Endothelial cell of umbilical vein (primary cell): ENCODE measurements around the gene MTMR11. TPM values are rescaled to one million over a fixed set of nuclear protein-coding genes. Genes with fewer than 3 reads are reported as not detected.

Source experiments
- BruUV-seq: library from RNA; stranded (reverse); fragments of 400-500 nt; replicated peaks from 2 replicates; lab custom pipeline; 2021; lab: Mats Ljungman, UMichigan
- CTCF ChIA-PET: fragments of 300-600, 350-600 bp; sonication (Branson Sonifier 250); formaldehyde crosslinking; loops from one replicate; lab custom pipeline; 2021; ENCODE audit warnings: antibody characterized with exemption, inconsistent platforms; lab: Charles Lee
- POLR2A ChIA-PET: fragments of 300-600, 350-600 bp; sonication (Branson Sonifier 250); formaldehyde crosslinking; loops from one replicate; lab custom pipeline; 2021; ENCODE audit warnings: antibody characterized with exemption, inconsistent platforms; lab: Charles Lee
- DNase-seq: peaks from one replicate; pipeline ENCODE4 v3.0.0-alpha.2; 2011; ENCODE audit warnings: low read depth, low spot score
- FAIRE-seq: peaks from 2 replicates; lab custom pipeline; 2011; peaks lifted over from hg19 to GRCh38; lab: Jason Lieb, UNC
- H2AFZ ChIP-seq: 2 replicates; pipeline ENCODE4 v1.6.0; 2012; ENCODE audit warnings: low read depth, low read length, control low read depth, inconsistent platforms
- H3K27ac ChIP-seq: 2 replicates; pipeline ENCODE4 v1.5.1; 2011; ENCODE audit warnings: low read depth, mild to moderate bottlenecking, control low read depth, low read length, moderate library complexity; ENCODE audit not compliant: insufficient read depth
- H3K27me3 ChIP-seq, 2 experiments: 2 replicates each; pipeline versions ENCODE4 v1.6.0 to v1.6.1; 2011; ENCODE audit warnings: low read length in 2 of 2, mixed read lengths in 1 of 2; ENCODE audit not compliant: control insufficient read depth in 2 of 2, insufficient read depth in 2 of 2
- H3K36me3 ChIP-seq, 2 experiments: 2 replicates in 1 of 2; 3 replicates in 1 of 2; pipeline ENCODE4 v1.5.1; 2011; ENCODE audit warnings: low read length in 2 of 2, mild to moderate bottlenecking in 1 of 2, moderate library complexity in 1 of 2; ENCODE audit not compliant: control insufficient read depth in 2 of 2, insufficient read depth in 2 of 2; ENCODE audit errors: extremely low read depth in 1 of 2
- H3K4me1 ChIP-seq: 3 replicates; pipeline ENCODE4 v1.5.1; 2011; ENCODE audit warnings: mild to moderate bottlenecking, low read length; ENCODE audit not compliant: control insufficient read depth, insufficient read depth; ENCODE audit errors: extremely low read depth
- H3K4me2 ChIP-seq: 2 replicates; pipeline ENCODE4 v1.6.1; 2011; ENCODE audit warnings: low read length, control low read depth, mixed read lengths; ENCODE audit not compliant: insufficient read depth
- H3K4me3 ChIP-seq, 3 experiments: fragments of 200-600 bp in 1 of 3; sonication (generic), shearing (Covaris generic) in 1 of 3; replicated peaks in 1 of 3; 2 replicates each; pipeline ENCODE4 v1.5.1; 2011 to 2016; ENCODE audit warnings: control low read depth in 3 of 3, low read length in 3 of 3, mild to moderate bottlenecking in 2 of 3, inconsistent platforms in 1 of 3, low read depth in 1 of 3, moderate library complexity in 1 of 3; ENCODE audit not compliant: insufficient read depth in 1 of 3
- H3K79me2 ChIP-seq: 2 replicates; pipeline ENCODE4 v1.6.0; 2012; ENCODE audit warnings: low read length, inconsistent platforms; ENCODE audit not compliant: control insufficient read depth, insufficient read depth
- H3K9ac ChIP-seq: replicated peaks from 2 replicates; pipeline ENCODE3; 2011; ENCODE audit warnings: low read length, control low read depth; ENCODE audit not compliant: insufficient read depth; ENCODE audit errors: extremely low read depth
- H3K9me1 ChIP-seq: replicated peaks from 3 replicates; pipeline ENCODE4 v1.6.0; 2011; ENCODE audit warnings: mild to moderate bottlenecking, low read length; ENCODE audit not compliant: control insufficient read depth, insufficient read depth; ENCODE audit errors: extremely low read depth
- H3K9me3 ChIP-seq: replicated peaks from 2 replicates; pipeline ENCODE4 v1.5.1; 2012; ENCODE audit warnings: low read length, inconsistent platforms; ENCODE audit not compliant: control insufficient read depth, insufficient read depth
- H4K20me1 ChIP-seq: replicated peaks from 2 replicates; pipeline ENCODE3; 2011; ENCODE audit warnings: mild to moderate bottlenecking, low read length; ENCODE audit not compliant: control insufficient read depth, insufficient read depth; ENCODE audit errors: extremely low read depth
- CTCF ChIP-seq, 2 donors: IDR thresholded peaks; 1 replicate in 1 of 2; 2 replicates in 1 of 2; pipeline ENCODE4 v1.5.1; 2011; ENCODE audit warnings: low read length in 2 of 2, mild to moderate bottlenecking in 2 of 2, moderate library complexity in 2 of 2, control low read depth in 1 of 2, inconsistent platforms in 1 of 2, low read depth in 1 of 2; ENCODE audit not compliant: insufficient read depth in 1 of 2; ENCODE audit errors: extremely low read depth in 1 of 2
- FOS ChIP-seq: IDR thresholded peaks from 2 replicates; pipeline ENCODE4 v1.6.1; 2011; ENCODE audit warnings: mild to moderate bottlenecking, low read length, moderate library complexity, borderline replicate concordance; ENCODE audit not compliant: insufficient read depth
- GATA2 ChIP-seq: IDR thresholded peaks from 2 replicates; pipeline ENCODE4 v1.7.0; 2011; ENCODE audit warnings: low read depth, mild to moderate bottlenecking, moderate library complexity, mixed read lengths, low read length; ENCODE audit not compliant: insufficient read length, insufficient read depth
- JUN ChIP-seq: IDR thresholded peaks from 2 replicates; pipeline ENCODE4 v1.6.1; 2011; ENCODE audit warnings: borderline replicate concordance, low read depth; ENCODE audit not compliant: insufficient read length, insufficient read depth
- POLR2A ChIP-seq: IDR thresholded peaks from 2 replicates; pipeline ENCODE4 v1.6.1; 2012; ENCODE audit warnings: low read depth, mild to moderate bottlenecking, control low read depth, low read length
- POLR2AphosphoS5 ChIP-seq: IDR thresholded peaks from 2 replicates; pipeline ENCODE4 v1.6.1; 2012; ENCODE audit warnings: low read depth, mild to moderate bottlenecking, control low read depth, low read length, moderate library complexity; ENCODE audit not compliant: insufficient read depth
- dilution Hi-C: fragments of 300-500 bp; cut with MboI; formaldehyde crosslinking; loops from one replicate; pipeline ENCODE4 v1.15.0; 2019; ENCODE audit warnings: low sequenced_read_pairs; ENCODE audit not compliant: extremely low pct_ligation_motif_present
- intact Hi-C: fragments of 100-400 bp; cut with micrococcal nuclease; formaldehyde crosslinking; loops from one replicate; pipeline ENCODE4 v1.10.0; 2022
- polyA plus RNA-seq, 4 experiments: library from polyadenylated mRNA; depleted of rRNA in 3 of 4; stranded (reverse) in 3 of 4; unstranded in 1 of 4; fragments of >200 nt; gene quantifications; 2 replicates each; pipeline versions ENCODE4 v1.2.1 to v1.2.3, GENCODE V29; 2011 to 2012; ENCODE audit warnings: missing spikeins in 1 of 4
- total RNA-seq: library from RNA; stranded (reverse); gene quantifications from 2 replicates; pipeline ENCODE4 v1.2.3, GENCODE V29; 2021

Gene MTMR11
- total and polyA plus RNA-seq, 2 donors (not counting 3 experiments of a cell fraction or from before 2014, with no cell fraction given), result 7.8 to 14.4 TPM

- Histone ChIP-seq H3K9me1 (no peaks in the 10 kb centered on the region), H3K27ac (no peak overlapping the region), H4K20me1 (no peaks in the 10 kb centered on the region), H3K36me3 (no peaks in the 10 kb centered on the region), H3K4me2 (no peak overlapping the region), H3K4me1 (peaks cover 5% of the 10 kb centered on the region), H2AFZ (no peak overlapping the region), H3K4me3 (no peak overlapping the region), H3K9me3 (no peaks in the 10 kb centered on the region), H3K27me3 (peaks cover 0 to 5% of the 10 kb centered on the region in 2 experiments), H3K79me2 (no peaks in the 10 kb centered on the region), H3K9ac (no peak overlapping the region)
- dilution Hi-C loops (no loop called here), intact Hi-C loops (no loop called here)
- FAIRE-seq (no peak), DNase-seq (no peak)
- CTCF ChIA-PET, result no interaction called here
- POLR2A ChIA-PET, result no interaction called here
- no TSS peak for BruUV-seq
- TF ChIP-seq CTCF (IDR thresholded peaks at IDR 0.05; ENCODE audit: extremely low read depth in 1 of 2, insufficient read depth in 1 of 2, low read depth in 1 of 2, low read length in 2 of 2), result no peak
- no peak for TF ChIP-seq POLR2A
- no peak for TF ChIP-seq FOS
- TF ChIP-seq JUN, result no peak
- no peak for TF ChIP-seq POLR2AphosphoS5
- TF ChIP-seq GATA2, result no peak
These were observed 32.7 kb downstream of the MTMR11 start for GRCh38 chr1:149903836-149904491.
